NB4 (cell line): ENCODE results near the gene BICD1.

ENCODE experiments used
- DNase-seq: peaks from one replicate; pipeline ENCODE4 v3.0.0; 2010; ENCODE audit warnings: low read depth
- H3K4me3 ChIP-seq: one replicate; pipeline ENCODE4 v1.5.1; 2011; ENCODE audit warnings: mild to moderate bottlenecking, low read depth, low read length, moderate library complexity
- MAX ChIP-seq: IDR thresholded peaks from 2 replicates; pipeline ENCODE4 v1.6.1; 2011; ENCODE audit warnings: low read depth, low read length
- MYC ChIP-seq: IDR thresholded peaks from 2 replicates; pipeline ENCODE4 v1.6.1; 2011; ENCODE audit warnings: low read depth, low read length
- POLR2A ChIP-seq: IDR thresholded peaks from 2 replicates; pipeline ENCODE4 v1.6.1; 2011; ENCODE audit warnings: mild to moderate bottlenecking; ENCODE audit not compliant: insufficient read length; ENCODE audit errors: extremely low read depth
- TF ChIP-seq, protein P1 (sequence below): IDR thresholded peaks from one replicate; pipeline ENCODE4 v1.5.1; 2012; ENCODE audit warnings: low read depth, low read length

Gene BICD1

GRCh38 chr12:32155041-32155440 is 48.4 kb downstream of the BICD1 start:
- H3K4me3 ChIP-seq: no peak overlapping the region
- no peak for DNase-seq
- no peak for TF ChIP-seq POLR2A
- no peak for TF ChIP-seq MYC
- TF ChIP-seq MAX: no peak
- TF ChIP-seq, protein P1, sequence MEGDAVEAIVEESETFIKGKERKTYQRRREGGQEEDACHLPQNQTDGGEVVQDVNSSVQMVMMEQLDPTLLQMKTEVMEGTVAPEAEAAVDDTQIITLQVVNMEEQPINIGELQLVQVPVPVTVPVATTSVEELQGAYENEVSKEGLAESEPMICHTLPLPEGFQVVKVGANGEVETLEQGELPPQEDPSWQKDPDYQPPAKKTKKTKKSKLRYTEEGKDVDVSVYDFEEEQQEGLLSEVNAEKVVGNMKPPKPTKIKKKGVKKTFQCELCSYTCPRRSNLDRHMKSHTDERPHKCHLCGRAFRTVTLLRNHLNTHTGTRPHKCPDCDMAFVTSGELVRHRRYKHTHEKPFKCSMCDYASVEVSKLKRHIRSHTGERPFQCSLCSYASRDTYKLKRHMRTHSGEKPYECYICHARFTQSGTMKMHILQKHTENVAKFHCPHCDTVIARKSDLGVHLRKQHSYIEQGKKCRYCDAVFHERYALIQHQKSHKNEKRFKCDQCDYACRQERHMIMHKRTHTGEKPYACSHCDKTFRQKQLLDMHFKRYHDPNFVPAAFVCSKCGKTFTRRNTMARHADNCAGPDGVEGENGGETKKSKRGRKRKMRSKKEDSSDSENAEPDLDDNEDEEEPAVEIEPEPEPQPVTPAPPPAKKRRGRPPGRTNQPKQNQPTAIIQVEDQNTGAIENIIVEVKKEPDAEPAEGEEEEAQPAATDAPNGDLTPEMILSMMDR: no peak

DNA sequence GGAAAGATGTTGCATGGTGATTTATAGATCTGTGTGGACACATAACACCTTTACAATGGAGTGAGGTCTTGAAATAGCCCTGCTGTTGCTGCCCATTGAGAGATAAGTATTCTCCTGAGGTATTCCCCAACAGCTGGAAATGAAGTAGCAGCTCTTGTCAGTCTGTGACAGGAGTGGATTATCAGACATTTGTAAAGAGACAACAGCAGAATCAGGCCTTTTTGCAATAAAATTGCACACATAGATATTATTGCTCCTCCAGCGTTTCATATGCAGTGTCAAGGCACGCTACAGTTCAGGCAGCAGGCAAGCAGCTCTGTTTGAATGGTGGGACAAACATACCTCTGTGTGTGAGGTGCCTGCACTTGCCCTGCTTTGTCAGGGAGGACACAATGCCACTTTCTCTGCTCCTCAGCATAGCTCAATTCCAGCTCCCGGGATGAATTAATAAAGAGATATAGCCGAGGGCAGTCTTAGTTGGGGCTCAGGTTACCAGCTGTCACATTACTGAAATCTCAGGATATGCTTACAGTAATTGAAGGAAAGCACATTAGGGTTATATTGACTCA is 49.4 kb downstream of the BICD1 start:
- TF ChIP-seq MYC: no peak
- no peak for TF ChIP-seq MAX
- TF ChIP-seq POLR2A: no peak
- TF ChIP-seq, protein P1: no peak
- DNase-seq: no peak
- no peak overlapping the region for H3K4me3 ChIP-seq

DNA sequence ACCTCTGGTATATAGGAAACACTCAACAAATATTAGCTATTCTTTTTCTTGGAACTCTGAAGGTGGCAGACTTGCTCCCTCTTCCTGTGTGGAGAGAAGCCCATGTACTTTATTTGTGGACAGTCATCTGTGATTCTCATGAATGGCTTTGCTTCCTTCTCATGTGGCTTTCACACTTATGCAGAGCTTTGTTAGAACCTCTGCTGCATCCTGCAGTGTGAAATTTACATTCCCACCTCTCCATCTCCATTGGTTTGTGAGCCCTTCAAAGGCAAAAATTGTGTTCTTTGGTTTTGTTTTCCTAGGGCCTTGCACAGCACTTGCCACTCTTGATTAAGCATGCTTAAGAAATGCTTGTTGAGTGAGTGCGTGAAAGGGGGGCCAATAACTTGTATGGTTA is 51.9 kb downstream of the BICD1 start:
- DNase-seq: no peak
- no peak overlapping the region for H3K4me3 ChIP-seq
- TF ChIP-seq MYC (no peak), MAX (no peak), POLR2A (no peak)
- TF ChIP-seq, protein P1: no peak

DNA sequence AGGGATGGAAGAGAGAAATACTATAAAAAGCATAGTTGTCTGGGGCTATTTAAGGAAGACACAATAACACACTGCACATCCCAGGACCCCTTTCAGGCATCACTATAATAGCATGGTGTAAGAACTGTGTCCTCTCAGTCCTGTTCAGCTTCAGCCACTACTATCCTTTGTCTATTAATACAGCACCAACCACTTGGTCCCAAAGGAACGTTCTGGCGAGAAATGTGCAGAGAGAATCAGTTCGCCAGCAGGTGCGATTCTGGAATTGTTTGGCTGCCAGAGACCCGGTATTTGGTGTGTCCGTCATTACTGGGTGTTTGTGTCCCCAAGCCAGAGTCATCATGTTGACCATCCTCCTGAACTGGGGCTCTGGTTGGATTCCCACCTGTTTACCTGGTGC is 52.7 kb downstream of the BICD1 start:
- no peak for DNase-seq
- H3K4me3 ChIP-seq: no peak overlapping the region
- TF ChIP-seq POLR2A (no peak), MYC (no peak), MAX (no peak)

DNA sequence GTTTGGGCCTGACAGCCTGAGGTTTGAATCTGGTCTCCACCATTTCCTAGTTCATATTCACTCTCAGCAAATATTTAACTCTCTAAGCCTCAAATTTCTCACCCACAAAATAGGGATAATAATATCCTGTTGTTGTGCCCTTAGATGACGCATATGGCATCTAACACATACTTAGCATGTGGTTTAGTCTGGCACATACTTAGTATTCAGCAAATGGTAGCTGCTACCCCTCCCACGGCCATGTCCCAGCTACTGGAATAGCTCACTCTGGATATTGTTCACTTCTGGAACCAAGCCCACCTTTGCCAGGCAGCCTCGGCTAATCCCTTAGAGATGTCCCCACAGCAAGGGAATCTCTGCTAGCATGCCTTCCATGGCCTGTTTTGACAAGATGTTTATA is 53.3 kb downstream of the BICD1 start:
- no peak for DNase-seq
- TF ChIP-seq, protein P1: no peak
- no peak overlapping the region for H3K4me3 ChIP-seq

DNA sequence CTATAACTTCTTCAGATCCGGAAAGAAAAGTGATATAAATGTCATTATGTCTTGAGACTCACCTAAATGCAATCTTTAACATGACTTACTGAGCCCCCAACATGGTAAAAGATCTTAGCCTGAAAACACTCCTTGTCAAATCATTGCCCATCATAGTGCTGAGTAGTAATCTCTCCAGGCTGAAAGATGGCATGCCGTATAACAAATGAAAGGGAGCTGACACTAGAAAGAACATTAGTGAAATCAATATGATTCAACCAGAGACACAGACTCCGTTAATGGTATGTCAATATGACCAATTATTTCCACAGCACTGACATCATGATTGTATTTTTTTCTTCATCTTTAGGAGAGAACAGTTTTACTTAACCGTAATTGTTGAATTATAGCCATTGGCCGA is 54.4 kb downstream of the BICD1 start:
- no peak overlapping the region for H3K4me3 ChIP-seq
- no peak for TF ChIP-seq POLR2A
- no peak for TF ChIP-seq MAX
- no peak for TF ChIP-seq MYC
- TF ChIP-seq, protein P1: no peak
- DNase-seq: no peak
